Measurements from ENCODE around the gene ZFYVE28.

Gene ZFYVE28

DNA sequence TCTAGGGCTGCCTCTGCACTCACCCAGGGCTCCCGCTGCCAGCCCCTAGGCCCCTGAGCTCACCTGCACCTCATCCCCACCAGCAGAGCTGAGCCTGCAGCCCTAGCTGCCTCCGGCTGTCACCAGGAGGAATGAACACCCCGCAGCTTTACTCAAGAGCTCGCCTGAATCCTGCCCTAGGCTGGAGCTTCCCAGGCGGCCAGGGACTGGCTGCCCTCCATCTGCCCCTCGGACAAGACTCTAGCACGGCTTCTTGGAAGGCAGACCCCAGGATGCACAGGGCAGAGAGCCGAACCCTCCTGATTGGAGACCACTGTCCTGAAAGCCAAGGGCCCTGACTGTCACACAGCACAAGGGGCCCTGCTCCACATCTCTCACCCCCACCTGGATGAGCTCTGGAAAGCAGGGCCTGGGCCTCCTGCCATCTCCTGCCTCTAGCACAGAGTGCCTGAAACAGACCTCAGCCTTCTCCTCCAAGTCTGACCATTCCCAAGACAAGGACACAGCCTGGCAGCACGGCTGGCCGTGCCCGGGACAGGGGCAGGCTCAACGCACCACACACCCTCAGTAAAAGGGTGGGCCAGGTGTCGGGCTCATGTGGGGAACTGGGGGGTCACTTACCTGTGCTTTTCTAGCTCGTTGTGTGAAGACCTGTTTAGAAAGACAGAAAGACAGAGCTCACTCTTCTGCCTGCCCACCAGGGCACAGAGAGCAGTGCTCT, 160.9 kb downstream of the ZFYVE28 start:
- TF ChIP-seq, protein P1, sequence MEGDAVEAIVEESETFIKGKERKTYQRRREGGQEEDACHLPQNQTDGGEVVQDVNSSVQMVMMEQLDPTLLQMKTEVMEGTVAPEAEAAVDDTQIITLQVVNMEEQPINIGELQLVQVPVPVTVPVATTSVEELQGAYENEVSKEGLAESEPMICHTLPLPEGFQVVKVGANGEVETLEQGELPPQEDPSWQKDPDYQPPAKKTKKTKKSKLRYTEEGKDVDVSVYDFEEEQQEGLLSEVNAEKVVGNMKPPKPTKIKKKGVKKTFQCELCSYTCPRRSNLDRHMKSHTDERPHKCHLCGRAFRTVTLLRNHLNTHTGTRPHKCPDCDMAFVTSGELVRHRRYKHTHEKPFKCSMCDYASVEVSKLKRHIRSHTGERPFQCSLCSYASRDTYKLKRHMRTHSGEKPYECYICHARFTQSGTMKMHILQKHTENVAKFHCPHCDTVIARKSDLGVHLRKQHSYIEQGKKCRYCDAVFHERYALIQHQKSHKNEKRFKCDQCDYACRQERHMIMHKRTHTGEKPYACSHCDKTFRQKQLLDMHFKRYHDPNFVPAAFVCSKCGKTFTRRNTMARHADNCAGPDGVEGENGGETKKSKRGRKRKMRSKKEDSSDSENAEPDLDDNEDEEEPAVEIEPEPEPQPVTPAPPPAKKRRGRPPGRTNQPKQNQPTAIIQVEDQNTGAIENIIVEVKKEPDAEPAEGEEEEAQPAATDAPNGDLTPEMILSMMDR (IDR thresholded peaks at IDR 0.05), result no peak

DNA sequence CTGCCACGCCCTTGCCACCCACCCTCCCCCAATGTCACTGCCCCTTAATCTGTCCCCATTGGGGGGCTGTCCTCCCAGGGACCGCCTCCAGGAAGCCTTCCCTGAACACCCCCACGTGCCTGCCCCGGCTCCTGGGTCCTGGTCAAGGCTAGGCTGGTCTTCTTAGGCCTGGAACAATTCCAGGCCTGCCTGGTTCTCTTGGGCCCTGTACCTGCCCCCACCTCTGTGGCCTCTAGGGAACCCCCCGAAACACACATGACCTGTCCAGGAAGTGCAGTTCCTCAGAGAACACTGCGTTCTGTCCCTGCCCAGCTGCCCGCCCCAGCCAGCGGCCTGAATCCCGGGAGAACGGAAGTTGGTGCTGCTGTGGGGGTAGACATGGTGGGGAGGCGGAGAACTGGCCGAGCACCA, 161.7 kb downstream of the ZFYVE28 start:
- TF ChIP-seq, protein P1 (IDR thresholded peaks at IDR 0.05), result no peak

DNA sequence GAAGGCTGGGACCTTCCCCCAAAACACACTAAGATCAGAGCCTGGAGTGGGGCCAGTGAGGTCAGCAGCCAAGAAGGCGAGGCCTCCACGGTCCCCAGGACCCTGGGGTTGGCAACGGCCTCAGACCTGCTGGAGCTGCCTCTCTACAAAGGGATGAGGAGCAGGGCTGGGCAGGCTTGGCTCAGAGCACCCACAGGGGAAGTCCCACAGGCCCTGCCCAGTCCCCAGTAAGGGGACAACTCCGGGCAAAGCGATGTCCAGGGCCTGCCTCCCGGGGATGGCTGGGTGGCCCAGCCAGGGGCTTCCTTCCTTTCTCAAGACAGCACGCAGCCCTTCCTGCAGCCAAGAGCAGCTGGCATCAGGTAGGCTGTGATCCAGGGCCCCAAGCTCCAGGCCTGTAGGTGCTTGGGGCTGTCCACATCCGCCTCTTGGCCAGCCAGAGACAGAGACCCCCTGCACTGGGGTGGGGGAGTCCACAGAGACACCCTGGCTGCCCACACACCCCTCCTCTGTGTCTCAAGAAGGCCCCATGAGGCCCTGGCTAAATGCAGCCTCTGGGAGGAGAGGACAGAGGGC, 162.2 kb downstream of the ZFYVE28 start:
- TF ChIP-seq, protein P1 (IDR thresholded peaks at IDR 0.05), result no peak

DNA sequence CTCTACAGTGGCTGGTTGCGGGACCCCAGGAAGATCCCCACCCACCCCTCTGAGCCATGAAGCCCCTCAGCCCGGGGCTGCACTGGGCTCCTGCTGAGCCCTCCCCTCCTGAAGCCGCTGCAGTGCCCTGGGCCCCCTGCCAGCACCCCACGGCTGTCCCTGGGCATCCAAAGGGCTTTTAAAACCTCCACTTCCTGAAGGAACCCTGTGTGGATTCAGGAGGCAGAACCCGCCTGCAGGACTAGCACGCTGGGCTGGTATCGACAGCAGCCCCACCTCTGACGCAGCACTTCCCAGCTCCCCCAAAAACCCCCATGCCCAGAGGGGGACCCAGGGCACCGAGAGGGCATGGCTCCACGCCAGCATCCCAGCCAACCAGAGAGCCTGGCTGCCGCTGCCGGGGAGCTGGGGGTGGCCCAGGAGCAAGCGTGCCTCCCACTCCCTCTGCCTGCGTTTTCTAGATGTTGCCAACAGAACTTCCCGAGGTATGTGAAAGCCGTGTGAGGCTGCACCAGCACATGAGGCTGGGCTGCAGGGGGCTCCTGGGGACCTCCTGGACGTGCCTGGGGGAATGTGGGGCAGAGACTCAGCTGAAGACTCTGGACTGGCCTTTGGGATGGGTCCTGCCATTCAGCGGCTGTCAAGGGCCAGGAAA, 162.8 kb downstream of the ZFYVE28 start:
- TF ChIP-seq, protein P1 (IDR thresholded peaks at IDR 0.05), result no peak

DNA sequence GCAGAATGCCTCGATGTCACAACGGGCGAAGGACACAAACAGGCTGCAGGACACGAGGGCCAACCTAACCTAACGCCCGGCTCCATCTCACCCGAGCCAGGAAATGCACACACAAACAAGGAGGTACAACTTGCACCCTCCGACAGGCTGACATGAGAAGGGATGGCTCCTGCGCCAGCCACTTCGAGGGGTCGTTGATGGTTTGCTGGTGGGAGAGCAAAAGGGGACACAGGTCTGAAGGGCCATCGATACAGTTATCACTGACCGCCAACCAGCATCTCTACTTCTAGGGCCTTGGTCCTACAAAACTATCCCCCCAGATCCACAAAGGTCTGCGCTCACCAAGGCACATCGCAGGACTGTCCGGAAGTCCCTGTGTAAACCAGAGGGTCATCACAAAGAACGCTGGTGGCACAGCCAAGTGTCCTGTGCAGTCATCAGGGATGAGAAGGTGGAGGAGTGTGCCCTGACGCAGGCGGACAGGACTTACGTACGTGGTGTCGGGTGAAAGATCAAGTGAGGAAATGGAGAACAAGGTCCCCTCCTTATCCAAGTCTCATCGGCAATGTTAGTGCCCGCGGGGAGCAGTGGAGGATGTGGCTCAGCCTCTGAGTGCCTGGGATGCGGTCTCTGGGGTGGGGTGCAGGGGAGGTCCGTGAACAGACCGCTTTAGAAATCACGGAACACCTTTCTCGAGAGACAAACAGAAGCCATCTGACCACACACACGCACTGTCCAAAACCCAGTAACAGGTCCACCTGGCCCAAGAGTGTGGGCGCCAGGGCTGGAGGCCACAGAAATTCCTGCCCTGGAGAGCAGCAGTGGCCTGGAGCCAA, 163.6 kb downstream of the ZFYVE28 start:
- TF ChIP-seq, protein P1 (IDR thresholded peaks at IDR 0.05), result no peak

DNA sequence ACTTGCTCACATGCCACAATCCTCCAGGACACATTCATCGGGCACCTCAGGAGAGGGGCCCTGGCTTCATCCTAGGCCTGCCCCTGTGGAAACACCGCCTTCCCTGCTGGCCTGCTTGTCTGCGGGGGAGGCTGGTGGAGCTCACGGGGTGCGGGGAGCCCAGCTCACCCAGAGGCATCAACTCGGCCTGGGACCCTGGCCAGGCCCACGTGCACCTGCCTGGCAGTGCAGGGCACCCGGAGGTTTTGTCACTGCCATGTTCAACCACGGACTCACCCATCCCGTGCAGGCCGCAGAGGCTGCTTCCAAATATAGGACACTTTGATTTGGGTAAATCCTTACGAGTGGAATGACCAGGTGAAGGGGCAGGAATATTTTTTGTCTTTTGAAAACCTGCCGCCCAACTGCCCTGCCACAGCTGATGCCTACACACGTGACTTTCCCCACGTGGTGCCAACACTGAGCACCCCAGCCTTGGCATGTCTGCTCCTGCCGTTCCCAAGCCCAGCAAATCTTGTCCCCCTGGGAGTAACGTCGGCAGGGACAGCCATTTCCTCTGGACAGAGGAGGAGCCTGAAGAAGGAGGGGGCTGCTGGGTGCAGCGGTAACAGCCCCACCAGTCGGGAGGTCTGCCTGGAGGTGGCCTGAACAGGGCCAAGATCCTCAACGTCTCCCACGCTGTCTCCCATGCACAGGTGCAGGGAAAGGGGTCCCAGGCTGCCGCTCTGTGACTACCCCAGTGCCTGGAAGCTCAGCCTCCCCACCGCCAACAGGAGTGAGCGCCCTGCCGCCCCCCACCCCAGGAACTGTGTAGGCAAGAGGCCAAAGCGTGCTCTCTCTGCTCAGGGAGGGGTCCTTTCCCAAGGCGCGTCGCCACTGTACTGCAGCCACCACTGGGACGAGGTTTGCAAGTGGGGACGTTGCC, 165.0 kb downstream of the ZFYVE28 start:
- TF ChIP-seq, protein P1 (IDR thresholded peaks at IDR 0.05), result no peak

Data from LNCAP (cell line).